Kidney (tissue), 14 donors: ENCODE results near the gene CNTROB. TPM values are rescaled to one million over a fixed set of nuclear protein-coding genes. Genes with fewer than 3 reads are reported as not detected.
A peak's percentile ranks its signal among the peaks of the same experiment; 100 is the strongest.

Experiments used
- DNase-seq, 5 donors: peaks; one replicate each; pipeline ENCODE4 v3.0.0-alpha.2; 2013 to 2020
- FAIRE-seq: peaks from 2 replicates; lab custom pipeline; 2012; peaks lifted over from hg19 to GRCh38; lab: Jason Lieb, UNC
- H3K27ac ChIP-seq, 2 donors: one replicate each; pipeline ENCODE4 v1.7.0; 2013; ENCODE audit warnings: low read depth in 2 of 2, low read length in 2 of 2, inconsistent platforms in 1 of 2
- H3K27me3 ChIP-seq: one replicate; pipeline ENCODE4 v1.7.1; 2013; ENCODE audit warnings: low read length, inconsistent platforms; ENCODE audit not compliant: control insufficient read depth, insufficient read depth
- H3K36me3 ChIP-seq, 3 donors: one replicate each; pipeline versions ENCODE4 v1.7.0 to v1.7.1; 2013; ENCODE audit warnings: low read length in 3 of 3, control low read depth in 1 of 3, inconsistent platforms in 1 of 3; ENCODE audit not compliant: insufficient read depth in 3 of 3, control insufficient read depth in 2 of 3
- H3K4me1 ChIP-seq, 3 donors: one replicate each; pipeline versions ENCODE4 v1.7.0 to v1.7.1; 2013; ENCODE audit warnings: low read length in 3 of 3, inconsistent platforms in 1 of 3, low read depth in 1 of 3; ENCODE audit not compliant: control insufficient read depth in 2 of 3, insufficient read depth in 2 of 3
- H3K4me3 ChIP-seq, 3 donors: one replicate each; pipeline versions ENCODE4 v1.7.0 to v1.8.1; 2013; ENCODE audit warnings: low read length in 3 of 3, control low read depth in 1 of 3, inconsistent platforms in 1 of 3
- H3K9ac ChIP-seq, 3 donors: one replicate each; pipeline versions ENCODE4 v1.7.0 to v1.7.1; 2013; ENCODE audit warnings: low read length in 3 of 3, control low read depth in 1 of 3, inconsistent platforms in 1 of 3
- H3K9me3 ChIP-seq, 3 donors: one replicate each; pipeline versions ENCODE4 v1.7.0 to v1.7.1; 2013; ENCODE audit warnings: low read length in 3 of 3, control low read depth in 1 of 3, inconsistent platforms in 1 of 3; ENCODE audit not compliant: control insufficient read depth in 2 of 3, insufficient read depth in 1 of 3
- CTCF ChIP-seq: IDR thresholded peaks from 3 replicates; pipeline ENCODE4 v1.5.1; 2012; ENCODE audit warnings: mild to moderate bottlenecking, moderate library complexity, borderline replicate concordance; ENCODE audit not compliant: insufficient read depth; ENCODE audit errors: extremely low read depth
- intact Hi-C: fragments of 100-400 bp; cut with DNase I; formaldehyde crosslinking; loops from one replicate; pipeline ENCODE4 v1.11.1; 2022
- polyA plus RNA-seq: library from polyadenylated mRNA; stranded (reverse); fragments of 350-450 nt; fragmentation: Illumina TruSeq; extraction: RNeasy Lipid Tissue Mini Kit (QIAGEN cat#74804); gene quantifications from one replicate; pipeline ENCODE4 v1.2.3, GENCODE V29; 2014; ENCODE audit warnings: low read depth, low replicate concordance; ENCODE audit not compliant: insufficient read depth
- total RNA-seq: library from RNA; stranded (reverse); fragmentation: NEBNext Ultra II Directional; extraction: Animal tissue kit (Norgen Biotek cat#: 25700); gene quantifications from one replicate; pipeline ENCODE4 v1.2.1, GENCODE V29; 2021
- donor health status: control.
- donor health status: control.
- donor health status: control.
- donor health status: control.
- donor health status: control.
- donor health status: DM: yes; HTN: yes; CAD: no.
- donor health status: Normal renal cell carcinoma (clear cell type).

CNTROB gene
- total and polyA plus RNA-seq, 2 donors from 2014 or later: 11.6 to 27.5 TPM

GRCh38 chr17:7955414-7956227 is 23.6 kb downstream of the CNTROB start:
- Histone ChIP-seq H3K9ac (no peak overlapping the region), H3K9me3 (no peaks in the 10 kb centered on the region), H3K36me3 (no peaks in the 10 kb centered on the region), H3K27ac (no peak overlapping the region), H3K27me3 (no peaks in the 10 kb centered on the region), H3K4me3 (no peak overlapping the region), H3K4me1 (no peaks in the 10 kb centered on the region)
- FAIRE-seq: no peak
- no peak for DNase-seq
- intact Hi-C loops: no loop called here
- no peak for TF ChIP-seq CTCF

DNA sequence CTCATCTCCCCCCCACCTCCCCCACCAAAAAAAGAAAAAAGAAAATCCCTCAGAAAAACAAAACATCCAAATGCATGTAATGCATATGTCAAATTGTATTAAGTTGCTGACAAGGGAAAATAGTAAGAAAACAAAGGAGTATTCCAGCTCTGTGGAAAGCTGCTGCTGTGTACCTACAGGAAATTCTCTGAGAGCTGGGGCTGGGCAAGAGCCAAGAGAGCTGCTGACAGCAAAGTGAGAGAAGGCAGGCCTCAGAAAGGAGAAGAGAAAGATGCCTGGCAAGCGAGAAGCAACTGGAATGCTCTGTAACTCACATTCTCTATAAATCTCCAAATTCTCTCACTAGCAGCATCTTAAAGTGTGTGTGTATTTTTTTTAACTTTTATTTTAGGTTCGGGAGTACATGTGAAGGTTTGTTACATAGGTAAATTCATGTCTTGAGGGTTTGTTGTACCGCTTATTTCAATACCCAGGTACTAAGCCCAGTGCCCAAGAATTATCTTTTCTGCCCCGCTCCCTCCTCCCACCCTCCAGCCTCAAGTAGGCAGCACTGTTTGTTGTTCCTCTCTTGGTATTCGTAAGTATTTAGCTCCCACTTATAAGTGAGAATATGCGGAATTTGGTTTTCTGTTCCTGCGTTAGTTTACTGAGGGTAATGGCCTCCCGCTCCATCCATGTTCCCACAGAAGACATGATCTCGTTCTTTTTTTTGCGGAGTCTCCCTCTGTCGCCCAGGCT is 24.4 kb downstream of the CNTROB start:
- H3K27ac ChIP-seq: no peak overlapping the region
- FAIRE-seq (no peak), DNase-seq (peak in 3 of 5 donors; percentile 14 to 69 (median 26))
- H3K27me3 ChIP-seq: no peaks in the 10 kb centered on the region
- H3K4me3 ChIP-seq: no peak overlapping the region
- no peaks in the 10 kb centered on the region for H3K4me1 ChIP-seq
- H3K36me3 ChIP-seq: no peaks in the 10 kb centered on the region
- intact Hi-C loops: no loop called here
- TF ChIP-seq CTCF: no peak
- H3K9me3 ChIP-seq: no peaks in the 10 kb centered on the region
- no peak overlapping the region for H3K9ac ChIP-seq

GRCh38 chr17:7959503-7960253 is 27.7 kb downstream of the CNTROB start:
- Histone ChIP-seq H3K4me3 (no peak overlapping the region), H3K9ac (no peak overlapping the region), H3K4me1 (no peaks in the 10 kb centered on the region), H3K27me3 (no peaks in the 10 kb centered on the region), H3K27ac (no peak overlapping the region), H3K9me3 (no peaks in the 10 kb centered on the region), H3K36me3 (no peaks in the 10 kb centered on the region)
- TF ChIP-seq CTCF: no peak
- intact Hi-C loops: no loop called here
- DNase-seq (no peak), FAIRE-seq (no peak)
